Skeletal muscle tissue (tissue), 4 donors: Measurements from ENCODE around the gene TGM2. TPM values are rescaled to one million over a fixed set of nuclear protein-coding genes. Genes with fewer than 3 reads are reported as not detected.

Experiments
- H3K27ac ChIP-seq: one replicate; pipeline ENCODE4 v1.7.0; 2013; ENCODE audit warnings: mild to moderate bottlenecking, low read depth, low read length, inconsistent platforms
- H3K27me3 ChIP-seq, 3 donors: one replicate each; pipeline ENCODE4 v1.7.0; 2013; ENCODE audit warnings: low read length in 3 of 3; ENCODE audit not compliant: control insufficient read depth in 3 of 3, insufficient read depth in 3 of 3
- H3K36me3 ChIP-seq, 3 donors: one replicate each; pipeline ENCODE4 v1.7.0; 2013; ENCODE audit warnings: low read length in 3 of 3; ENCODE audit not compliant: control insufficient read depth in 3 of 3, insufficient read depth in 3 of 3
- H3K4me1 ChIP-seq, 3 donors: one replicate each; pipeline ENCODE4 v1.7.0; 2013; ENCODE audit warnings: low read length in 3 of 3, mild to moderate bottlenecking in 3 of 3; ENCODE audit not compliant: control insufficient read depth in 3 of 3, insufficient read depth in 3 of 3
- H3K4me3 ChIP-seq, 3 donors: one replicate each; pipeline ENCODE4 v1.7.0; 2013; ENCODE audit warnings: low read length in 3 of 3
- H3K9ac ChIP-seq, 3 donors: one replicate each; pipeline ENCODE4 v1.7.0; 2013; ENCODE audit warnings: low read length in 3 of 3, mild to moderate bottlenecking in 3 of 3, moderate library complexity in 2 of 3, low read depth in 1 of 3
- H3K9me3 ChIP-seq, 3 donors: one replicate each; pipeline ENCODE4 v1.7.0; 2013; ENCODE audit warnings: low read length in 3 of 3; ENCODE audit not compliant: control insufficient read depth in 3 of 3
- total RNA-seq: library from RNA; depleted of rRNA; stranded (reverse); fragments of >200 nt; gene quantifications from one replicate; pipeline ENCODE4 v1.2.3, GENCODE V29; 2014
- donor health status: Osteomylitis.

Gene TGM2
- total RNA-seq, 1 donor from 2014 or later = 7.3 TPM

- H3K4me3 ChIP-seq = peak overlapping the region in 2 of 3 donors; percentile 82 to 86
- no peaks in the 10 kb centered on the region for H3K27me3 ChIP-seq
- peaks cover 0 to 13% (median 8%) of the 10 kb centered on the region in 3 donors for H3K36me3 ChIP-seq
- peaks cover 12 to 50% (median 29%) of the 10 kb centered on the region in 3 donors for H3K4me1 ChIP-seq
- H3K9me3 ChIP-seq = no peaks in the 10 kb centered on the region
- no peak overlapping the region for H3K27ac ChIP-seq
- H3K9ac ChIP-seq = peak overlapping the region in 2 of 3 donors; percentile 76 to 85
Observed at GRCh38 chr20:38164069-38164468, 1.0 kb downstream of the TGM2 start.

- Histone ChIP-seq H3K4me1 (peaks cover 12 to 46% (median 32%) of the 10 kb centered on the region in 3 donors), H3K9me3 (no peaks in the 10 kb centered on the region), H3K9ac (peak overlapping the region in 2 of 3 donors; percentile 18 to 85), H3K27me3 (no peaks in the 10 kb centered on the region), H3K4me3 (peak overlapping the region in 2 of 3 donors; percentile 24 to 82), H3K27ac (no peak overlapping the region), H3K36me3 (peaks cover 0 to 13% (median 10%) of the 10 kb centered on the region in 3 donors)
Observed at GRCh38 chr20:38162878-38163875, 1.9 kb downstream of the TGM2 start.

- H3K9ac ChIP-seq = no peak overlapping the region
- H3K27ac ChIP-seq = no peak overlapping the region
- H3K4me3 ChIP-seq = no peak overlapping the region
- H3K4me1 ChIP-seq = peaks cover 20 to 49% (median 39%) of the 10 kb centered on the region in 3 donors
- peaks cover 0 to 13% (median 10%) of the 10 kb centered on the region in 3 donors for H3K36me3 ChIP-seq
- H3K9me3 ChIP-seq = no peaks in the 10 kb centered on the region
- H3K27me3 ChIP-seq = no peaks in the 10 kb centered on the region
Observed at GRCh38 chr20:38162149-38162548, 2.9 kb downstream of the TGM2 start.

GRCh38 chr20:38161412-38161774 lies 3.7 kb downstream of the TGM2 start:
- Histone ChIP-seq H3K27ac (no peak overlapping the region), H3K4me1 (peaks cover 26 to 56% (median 45%) of the 10 kb centered on the region in 3 donors), H3K36me3 (peaks cover 0 to 13% (median 12%) of the 10 kb centered on the region in 3 donors), H3K4me3 (no peak overlapping the region), H3K27me3 (no peaks in the 10 kb centered on the region), H3K9ac (no peak overlapping the region), H3K9me3 (no peaks in the 10 kb centered on the region)

GRCh38 chr20:38159957-38160756 lies 4.9 kb downstream of the TGM2 start:
- Histone ChIP-seq H3K9me3 (no peaks in the 10 kb centered on the region), H3K4me1 (peaks cover 21 to 54% (median 44%) of the 10 kb centered on the region in 3 donors)

GRCh38 chr20:38159566-38159956 lies 5.5 kb downstream of the TGM2 start:
- no peak overlapping the region for H3K9ac ChIP-seq
- H3K27me3 ChIP-seq = no peaks in the 10 kb centered on the region
- H3K9me3 ChIP-seq = no peaks in the 10 kb centered on the region
- H3K4me1 ChIP-seq = peaks cover 16 to 49% (median 39%) of the 10 kb centered on the region in 3 donors
- peaks cover 0 to 20% (median 20%) of the 10 kb centered on the region in 3 donors for H3K36me3 ChIP-seq
- H3K27ac ChIP-seq = no peak overlapping the region
- H3K4me3 ChIP-seq = no peak overlapping the region

More at GRCh38 chr20:38159957-38160756, 4.9 kb downstream of the TGM2 start:
- Histone ChIP-seq H3K27me3 (no peaks in the 10 kb centered on the region), H3K4me3 (no peak overlapping the region), H3K36me3 (peaks cover 0 to 20% (median 18%) of the 10 kb centered on the region in 3 donors), H3K9ac (peak overlapping the region in 1 of 3 donors; percentile 16), H3K27ac (no peak overlapping the region)

- H3K9ac ChIP-seq = peak overlapping the region in 2 of 3 donors; percentile 8 to 28
- peaks cover 14 to 42% (median 33%) of the 10 kb centered on the region in 3 donors for H3K4me1 ChIP-seq
- H3K27me3 ChIP-seq = no peaks in the 10 kb centered on the region
- H3K36me3 ChIP-seq = peaks cover 0 to 24% (median 20%) of the 10 kb centered on the region in 3 donors
- no peaks in the 10 kb centered on the region for H3K9me3 ChIP-seq
- H3K27ac ChIP-seq = peak overlapping the region; percentile 68
- no peak overlapping the region for H3K4me3 ChIP-seq
Observed at GRCh38 chr20:38158701-38159351, 6.2 kb downstream of the TGM2 start.

GRCh38 chr20:38157635-38158495 lies 7.2 kb downstream of the TGM2 start:
- H3K9ac ChIP-seq = peak overlapping the region in 2 of 3 donors; percentile 20 to 47
- H3K4me1 ChIP-seq = peaks cover 14 to 35% (median 33%) of the 10 kb centered on the region in 3 donors
- no peak overlapping the region for H3K4me3 ChIP-seq
- peaks cover 0 to 24% (median 20%) of the 10 kb centered on the region in 3 donors for H3K36me3 ChIP-seq
- H3K27ac ChIP-seq = peak overlapping the region; percentile 68
- H3K27me3 ChIP-seq = no peaks in the 10 kb centered on the region
- H3K9me3 ChIP-seq = no peaks in the 10 kb centered on the region
